ENCODE data around the gene CCDC78. TPM values are rescaled to one million over a fixed set of nuclear protein-coding genes. Genes with fewer than 3 reads are reported as not detected.
A peak's percentile ranks its signal among the peaks of the same experiment; 100 is the strongest.

CCDC78 gene
- total and polyA plus RNA-seq, 4 donors = 0.39 to 1.7 (median 0.97) TPM; not detected in 1

GRCh38 chr16:706189-707061, 19.8 kb downstream of the CCDC78 start:
- WGBS, 2 donors = 3% methylated on average over 36 to 49 of the region's 49 CpGs
- Histone ChIP-seq H3K4me1 (ENCODE audit: control insufficient read depth in 1 of 2, insufficient read depth in 2 of 2, low read length in 2 of 2) (no peaks in the 10 kb centered on the region), H3K27me3 (ENCODE audit: control insufficient read depth in 1 of 2, insufficient read depth in 2 of 2, low read length in 1 of 2) (no peaks in the 10 kb centered on the region), H3K27ac (ENCODE audit: low read depth in 1 of 2, low read length in 2 of 2) (no peak overlapping the region), H3K4me3 (ENCODE audit: low read length in 2 of 2) (no peak overlapping the region), H3K36me3 (ENCODE audit: control insufficient read depth in 1 of 2, insufficient read depth in 2 of 2, low read length in 1 of 2) (no peaks in the 10 kb centered on the region), H3K9me3 (ENCODE audit: control insufficient read depth, low read length) (no peaks in the 10 kb centered on the region)
- intact Hi-C loops (cut with DNase I) = no loop called here
- DNase-seq = no peak
- ATAC-seq (ENCODE audit: low FRiP score) = no peak

- Histone ChIP-seq H3K9me3 (ENCODE audit: control insufficient read depth, low read length) (no peaks in the 10 kb centered on the region), H3K4me1 (ENCODE audit: control insufficient read depth in 1 of 2, insufficient read depth in 2 of 2, low read length in 2 of 2) (no peaks in the 10 kb centered on the region), H3K27ac (ENCODE audit: low read depth in 1 of 2, low read length in 2 of 2) (no peak within 1 kb of the TSS), H3K4me3 (ENCODE audit: low read length in 2 of 2) (no peak within 1 kb of the TSS), H3K36me3 (ENCODE audit: control insufficient read depth in 1 of 2, insufficient read depth in 2 of 2, low read length in 1 of 2) (no peaks in the 10 kb centered on the region), H3K27me3 (ENCODE audit: control insufficient read depth in 1 of 2, insufficient read depth in 2 of 2, low read length in 1 of 2) (no peaks in the 10 kb centered on the region)
- intact Hi-C loops (cut with DNase I) = no loop called here
- no peak for DNase-seq
- ATAC-seq (ENCODE audit: low FRiP score) = no peak
- 0 to 1% methylated on average over 49 to 115 of the region's 115 CpGs for WGBS, 2 donors
Measured at GRCh38 chr16:705431-706188, 20.6 kb downstream of the CCDC78 start, which contains the start of gene FBXL16. Gene FBXL16, minus strand, starts transcription at chr16:705801. Its CDS starts 8,396 bp downstream, at chr16:697405.

- H3K4me3 ChIP-seq (ENCODE audit: low read length in 2 of 2) = no peak overlapping the region
- no peak for ATAC-seq (ENCODE audit: low FRiP score)
- DNase-seq = no peak
- intact Hi-C loops (cut with DNase I) = no loop called here
- H3K4me1 ChIP-seq (ENCODE audit: control insufficient read depth in 1 of 2, insufficient read depth in 2 of 2, low read length in 2 of 2) = no peaks in the 10 kb centered on the region
- 9 to 10% methylated on average over 37 to 50 of the region's 50 CpGs for WGBS, 2 donors
- H3K27ac ChIP-seq (ENCODE audit: low read depth in 1 of 2, low read length in 2 of 2) = no peak overlapping the region
- H3K27me3 ChIP-seq (ENCODE audit: control insufficient read depth in 1 of 2, insufficient read depth in 2 of 2, low read length in 1 of 2) = no peaks in the 10 kb centered on the region
- no peaks in the 10 kb centered on the region for H3K36me3 ChIP-seq (ENCODE audit: control insufficient read depth in 1 of 2, insufficient read depth in 2 of 2, low read length in 1 of 2)
- H3K9me3 ChIP-seq (ENCODE audit: control insufficient read depth, low read length) = no peaks in the 10 kb centered on the region
Measured at GRCh38 chr16:704552-705380, 21.5 kb downstream of the CCDC78 start.

GRCh38 chr16:704047-704446, 22.2 kb downstream of the CCDC78 start:
- 69 to 83% methylated on average over 7 of the region's 7 CpGs for WGBS, 2 donors
- H3K4me1 ChIP-seq (ENCODE audit: control insufficient read depth in 1 of 2, insufficient read depth in 2 of 2, low read length in 2 of 2) = no peaks in the 10 kb centered on the region
- ATAC-seq (ENCODE audit: low FRiP score) = no peak
- H3K27ac ChIP-seq (ENCODE audit: low read depth in 1 of 2, low read length in 2 of 2) = no peak overlapping the region
- no peak overlapping the region for H3K4me3 ChIP-seq (ENCODE audit: low read length in 2 of 2)
- no peaks in the 10 kb centered on the region for H3K36me3 ChIP-seq (ENCODE audit: control insufficient read depth in 1 of 2, insufficient read depth in 2 of 2, low read length in 1 of 2)
- no peaks in the 10 kb centered on the region for H3K9me3 ChIP-seq (ENCODE audit: control insufficient read depth, low read length)
- no peaks in the 10 kb centered on the region for H3K27me3 ChIP-seq (ENCODE audit: control insufficient read depth in 1 of 2, insufficient read depth in 2 of 2, low read length in 1 of 2)
- intact Hi-C loops (cut with DNase I) = no loop called here
- DNase-seq = no peak

GRCh38 chr16:703406-703805, 22.8 kb downstream of the CCDC78 start:
- intact Hi-C loops (cut with DNase I) = no loop called here
- DNase-seq = no peak
- ATAC-seq (ENCODE audit: low FRiP score) = no peak
- Histone ChIP-seq H3K4me3 (ENCODE audit: low read length in 2 of 2) (no peak overlapping the region), H3K36me3 (ENCODE audit: control insufficient read depth in 1 of 2, insufficient read depth in 2 of 2, low read length in 1 of 2) (no peaks in the 10 kb centered on the region), H3K27me3 (ENCODE audit: control insufficient read depth in 1 of 2, insufficient read depth in 2 of 2, low read length in 1 of 2) (no peaks in the 10 kb centered on the region), H3K27ac (ENCODE audit: low read depth in 1 of 2, low read length in 2 of 2) (no peak overlapping the region), H3K4me1 (ENCODE audit: control insufficient read depth in 1 of 2, insufficient read depth in 2 of 2, low read length in 2 of 2) (no peaks in the 10 kb centered on the region), H3K9me3 (ENCODE audit: control insufficient read depth, low read length) (no peaks in the 10 kb centered on the region)
- WGBS, 2 donors = 79% methylated on average over 12 of the region's 12 CpGs

- 86 to 87% methylated on average over 19 of the region's 19 CpGs for WGBS, 2 donors
- Histone ChIP-seq H3K4me3 (ENCODE audit: low read length in 2 of 2) (no peak overlapping the region), H3K27me3 (ENCODE audit: control insufficient read depth in 1 of 2, insufficient read depth in 2 of 2, low read length in 1 of 2) (no peaks in the 10 kb centered on the region), H3K36me3 (ENCODE audit: control insufficient read depth in 1 of 2, insufficient read depth in 2 of 2, low read length in 1 of 2) (no peaks in the 10 kb centered on the region), H3K9me3 (ENCODE audit: control insufficient read depth, low read length) (no peaks in the 10 kb centered on the region), H3K4me1 (ENCODE audit: control insufficient read depth in 1 of 2, insufficient read depth in 2 of 2, low read length in 2 of 2) (no peaks in the 10 kb centered on the region), H3K27ac (ENCODE audit: low read depth in 1 of 2, low read length in 2 of 2) (no peak overlapping the region)
- intact Hi-C loops (cut with DNase I) = no loop called here
- no peak for ATAC-seq (ENCODE audit: low FRiP score)
- DNase-seq = no peak
Measured at GRCh38 chr16:702341-702740, 23.9 kb downstream of the CCDC78 start.

GRCh38 chr16:700684-701584, 25.3 kb downstream of the CCDC78 start:
- H3K27ac ChIP-seq (ENCODE audit: low read depth in 1 of 2, low read length in 2 of 2) = no peak overlapping the region
- H3K9me3 ChIP-seq (ENCODE audit: control insufficient read depth, low read length) = no peaks in the 10 kb centered on the region
- H3K36me3 ChIP-seq (ENCODE audit: control insufficient read depth in 1 of 2, insufficient read depth in 2 of 2, low read length in 1 of 2) = no peaks in the 10 kb centered on the region
- H3K4me3 ChIP-seq (ENCODE audit: low read length in 2 of 2) = no peak overlapping the region
- DNase-seq (no peak), ATAC-seq (ENCODE audit: low FRiP score) (peak; percentile 51)
- H3K4me1 ChIP-seq (ENCODE audit: control insufficient read depth in 1 of 2, insufficient read depth in 2 of 2, low read length in 2 of 2) = no peaks in the 10 kb centered on the region
- intact Hi-C loops (cut with DNase I) = no loop called here
- 4 to 5% methylated on average over 54 to 76 of the region's 76 CpGs for WGBS, 2 donors
- no peaks in the 10 kb centered on the region for H3K27me3 ChIP-seq (ENCODE audit: control insufficient read depth in 1 of 2, insufficient read depth in 2 of 2, low read length in 1 of 2)

All from aorta (tissue), 5 donors.